Kidney glomerular epithelial cell (primary cell): ENCODE data around the gene LYVE1.
"Not testable (repeated sequence)": the region's sequence is repeated elsewhere in the genome, so short reads cannot be mapped to it uniquely, and the experiment has no call there.

Experiments
- DNase-seq: peaks from one replicate; lab custom pipeline; 2025; lab: John Stamatoyannopoulos, UW

The LYVE1 gene, protein sequence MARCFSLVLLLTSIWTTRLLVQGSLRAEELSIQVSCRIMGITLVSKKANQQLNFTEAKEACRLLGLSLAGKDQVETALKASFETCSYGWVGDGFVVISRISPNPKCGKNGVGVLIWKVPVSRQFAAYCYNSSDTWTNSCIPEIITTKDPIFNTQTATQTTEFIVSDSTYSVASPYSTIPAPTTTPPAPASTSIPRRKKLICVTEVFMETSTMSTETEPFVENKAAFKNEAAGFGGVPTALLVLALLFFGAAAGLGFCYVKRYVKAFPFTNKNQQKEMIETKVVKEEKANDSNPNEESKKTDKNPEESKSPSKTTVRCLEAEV

GRCh38 chr11:10568486-10568941 lies at the start of gene LYVE1:
TSS of gene LYVE1 (minus strand) at chr11:10568665. CDS start at chr11:10568532, 133 bp downstream.
- DNase-seq, result no peak

- DNase-seq, result no peak
These were observed 49.1 kb upstream of the LYVE1 start for GRCh38 chr11:10617551-10617950.

GRCh38 chr11:10611979-10612862 lies 43.8 kb upstream of the LYVE1 start:
- no peak for DNase-seq

GRCh38 chr11:10609636-10610035 lies 41.2 kb upstream of the LYVE1 start:
- DNase-seq, result no peak

DNA sequence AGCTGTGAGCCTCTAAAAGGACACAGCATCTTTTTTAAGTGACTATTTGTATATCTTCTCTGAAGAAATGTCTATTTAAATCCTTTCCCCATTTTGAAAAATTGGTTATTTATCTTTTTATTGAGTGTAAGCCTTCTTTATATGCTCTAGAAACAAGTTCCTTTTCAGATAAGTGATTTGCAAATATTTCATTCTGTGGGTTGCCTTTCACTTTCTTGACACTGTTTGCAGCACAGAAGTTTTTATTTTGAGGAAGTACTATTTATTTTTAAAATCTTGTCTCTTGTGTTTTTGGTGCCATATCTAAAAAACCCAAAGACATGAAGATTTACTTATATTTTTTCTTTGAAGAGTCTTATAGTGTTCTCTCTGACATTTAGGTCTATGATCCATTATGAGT lies 40.1 kb upstream of the LYVE1 start:
- no peak for DNase-seq

DNA sequence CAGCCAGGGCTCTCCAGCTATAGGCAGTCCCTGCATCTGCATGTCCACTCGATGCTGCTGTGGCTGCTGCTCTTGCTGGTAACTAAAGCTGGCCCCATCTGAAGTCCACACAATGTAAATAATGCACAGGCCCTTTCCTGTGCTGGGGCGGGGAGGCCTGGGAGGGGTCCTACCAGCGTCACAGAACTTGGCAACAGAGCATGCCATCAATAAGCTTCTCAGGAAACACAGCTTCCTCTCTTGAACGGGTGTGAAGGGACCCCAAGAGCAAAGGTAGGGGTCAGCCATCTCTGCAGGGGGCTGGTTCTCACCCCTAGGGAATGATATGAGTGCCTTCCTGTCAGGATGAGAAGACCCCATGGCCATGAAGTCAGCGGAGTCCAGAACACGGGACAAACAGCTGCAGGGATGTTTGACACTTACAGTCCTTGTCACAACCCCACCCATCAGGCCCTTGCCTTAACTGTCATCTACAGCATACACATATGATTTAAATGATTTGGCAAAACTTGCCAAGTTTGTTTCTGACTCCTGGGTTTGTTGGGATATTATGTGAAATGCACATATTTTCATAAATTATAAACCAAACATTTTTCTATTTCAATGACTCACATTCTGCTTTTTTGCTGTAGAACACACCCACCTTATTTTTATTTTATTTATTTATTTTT lies 39.1 kb upstream of the LYVE1 start:
- no peak for DNase-seq

DNA sequence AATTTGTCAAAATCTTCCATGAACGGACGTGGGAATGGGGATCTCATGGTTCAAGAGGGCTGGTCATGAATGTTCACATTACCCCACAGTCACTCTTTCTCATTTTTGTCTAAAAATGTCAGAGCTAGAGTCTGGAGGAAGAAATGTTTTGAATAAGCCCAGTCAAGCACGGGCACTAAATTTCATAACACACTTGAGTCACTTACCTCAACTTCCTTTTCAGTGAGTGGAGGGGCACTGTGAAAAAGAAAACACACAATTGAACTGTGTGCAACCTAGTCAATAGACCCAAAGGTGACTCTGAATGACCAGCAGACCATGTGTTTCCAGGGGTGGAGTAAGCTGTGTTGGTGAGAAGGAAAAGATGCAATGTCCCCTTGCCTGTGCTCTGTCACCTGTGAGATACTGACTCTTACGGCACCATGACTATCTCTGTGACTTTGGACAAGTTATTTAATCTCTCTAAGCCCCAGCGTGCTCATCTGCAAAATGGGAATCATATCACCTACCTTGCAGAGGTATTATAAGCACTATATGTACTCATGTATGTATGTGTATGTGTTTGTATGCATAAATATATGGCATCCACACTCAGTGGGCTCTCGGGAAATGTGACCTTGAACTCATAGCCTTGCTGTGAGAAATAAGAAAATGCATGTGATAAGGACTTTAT lies 38.2 kb upstream of the LYVE1 start:
- peak; percentile 21 for DNase-seq

- no peak for DNase-seq
These were observed 37.5 kb upstream of the LYVE1 start for GRCh38 chr11:10605941-10606381.

GRCh38 chr11:10604798-10605197 lies 36.3 kb upstream of the LYVE1 start:
- DNase-seq, result no peak

DNA sequence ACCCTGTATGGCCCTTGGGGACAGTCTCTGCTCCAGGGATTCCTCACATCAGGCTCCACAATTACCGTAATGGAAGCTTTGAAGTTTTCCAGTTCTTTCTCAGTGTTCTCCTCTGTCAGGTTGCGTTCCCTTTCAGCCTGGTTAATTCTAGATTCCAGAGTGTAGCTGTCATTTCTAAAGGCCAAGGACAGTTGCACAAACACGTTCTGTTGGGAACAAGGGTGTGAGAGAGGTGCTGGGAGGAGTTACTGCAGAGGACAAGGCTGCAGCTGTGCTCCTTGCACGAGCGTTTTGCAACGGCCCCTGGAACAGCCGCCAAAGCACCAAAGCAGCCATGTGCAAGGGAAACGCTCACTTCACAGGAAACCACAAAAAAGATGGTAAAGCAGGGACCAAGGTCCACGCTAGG lies 35.9 kb upstream of the LYVE1 start:
- DNase-seq, result no peak

DNA sequence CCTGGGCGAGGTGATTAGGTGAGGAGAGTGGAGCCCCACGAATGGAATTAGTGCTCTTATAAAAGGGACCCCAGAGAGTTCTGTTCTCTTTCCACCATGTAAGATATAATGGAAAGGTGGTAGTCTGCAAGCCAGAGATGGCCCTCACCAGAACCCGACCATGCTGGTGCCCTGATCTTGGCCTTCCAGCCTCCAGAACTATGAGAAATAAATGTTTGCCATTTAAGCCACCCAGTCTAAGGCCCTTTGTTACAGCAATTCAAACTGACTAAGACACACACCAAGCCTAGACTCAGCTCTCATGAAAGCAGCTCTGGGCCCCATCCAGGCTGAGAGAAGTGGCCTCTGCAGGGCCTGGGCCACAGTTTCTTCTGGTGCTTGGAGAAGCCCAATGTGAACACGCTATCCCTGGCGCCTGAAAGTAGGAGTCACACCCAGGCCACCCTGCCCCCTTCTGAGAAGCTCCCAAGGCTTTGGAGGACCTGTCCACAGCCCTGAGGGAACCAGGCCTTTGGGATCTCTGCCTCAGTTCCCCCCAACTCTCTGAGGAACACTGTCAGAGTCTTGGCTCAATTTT lies 35.3 kb upstream of the LYVE1 start:
- DNase-seq, result no peak

DNA sequence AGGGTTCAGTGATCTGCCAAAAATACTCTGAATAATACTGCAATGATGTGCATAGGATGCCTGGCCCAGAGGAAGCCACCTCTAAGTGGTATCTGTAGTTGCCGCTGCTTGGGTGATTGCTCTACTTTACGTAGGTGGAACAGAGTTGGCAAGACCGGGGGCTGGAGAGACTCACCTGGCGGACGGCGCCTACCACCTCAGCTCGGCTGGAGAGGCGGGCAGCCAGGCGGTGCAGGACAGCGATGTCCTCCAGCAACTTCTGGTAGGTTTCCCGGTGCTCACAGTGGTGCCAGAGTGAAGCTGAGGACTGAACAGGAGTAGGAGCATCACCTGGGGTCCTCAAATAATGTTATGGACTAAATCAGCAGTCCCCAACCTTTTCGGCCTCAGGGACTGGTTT lies 34.5 kb upstream of the LYVE1 start:
- DNase-seq, result no peak

DNA sequence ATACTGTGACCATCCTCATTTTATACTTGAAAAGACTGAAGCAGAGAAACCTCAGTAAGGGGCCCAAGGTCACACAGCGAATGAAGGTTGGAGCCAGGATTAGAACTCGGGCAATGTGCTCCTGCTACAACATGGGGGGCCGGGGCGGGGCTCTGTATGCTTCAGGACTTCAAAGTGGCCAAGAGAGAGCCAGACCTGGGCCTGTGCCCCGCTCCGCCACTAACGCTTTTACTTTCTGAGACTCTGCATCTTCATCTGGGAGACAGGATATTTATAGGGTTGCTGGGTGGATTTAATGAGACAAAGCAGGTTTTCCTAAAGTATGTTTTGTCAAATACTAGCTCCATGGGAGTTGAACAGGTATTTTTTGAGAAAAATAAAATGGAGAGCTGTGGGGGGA lies 33.9 kb upstream of the LYVE1 start:
- DNase-seq, result no peak

GRCh38 chr11:10601837-10602236 lies 33.4 kb upstream of the LYVE1 start:
- no peak for DNase-seq

DNA sequence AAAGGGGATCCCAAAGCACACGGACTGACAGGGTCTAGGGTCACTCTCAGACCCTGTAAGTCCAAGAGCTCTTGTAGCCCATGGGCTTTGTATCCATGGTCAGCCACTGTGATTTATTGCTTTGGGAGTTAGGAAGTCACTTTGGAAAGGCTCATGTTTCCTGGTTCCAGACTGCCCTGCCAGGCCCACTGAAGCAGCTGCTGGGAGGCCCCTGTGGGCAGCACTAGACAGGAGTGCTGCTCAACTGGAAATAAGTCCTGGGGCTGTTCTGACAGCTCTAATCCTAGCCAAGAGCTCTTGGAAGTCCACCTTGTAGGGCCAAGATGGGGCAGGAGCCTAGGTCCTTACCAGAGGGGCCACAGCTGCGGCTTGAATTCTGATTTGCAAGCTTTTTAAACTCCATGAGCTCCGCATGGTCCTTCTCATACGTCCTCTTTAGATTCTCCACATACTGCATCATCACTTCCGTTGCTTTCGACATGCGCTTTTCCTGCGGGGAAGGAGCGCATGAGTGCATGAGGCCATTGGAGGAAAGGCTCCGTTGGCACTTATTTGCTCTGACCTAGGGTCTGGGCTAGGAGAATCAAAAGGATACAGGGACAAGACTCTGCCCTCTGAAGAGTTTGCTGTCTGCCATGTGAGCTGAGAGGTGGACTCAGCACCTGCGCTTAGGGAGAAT lies 32.2 kb upstream of the LYVE1 start:
- DNase-seq, result no peak

GRCh38 chr11:10599388-10600175 lies 31.1 kb upstream of the LYVE1 start:
- no peak for DNase-seq

DNA sequence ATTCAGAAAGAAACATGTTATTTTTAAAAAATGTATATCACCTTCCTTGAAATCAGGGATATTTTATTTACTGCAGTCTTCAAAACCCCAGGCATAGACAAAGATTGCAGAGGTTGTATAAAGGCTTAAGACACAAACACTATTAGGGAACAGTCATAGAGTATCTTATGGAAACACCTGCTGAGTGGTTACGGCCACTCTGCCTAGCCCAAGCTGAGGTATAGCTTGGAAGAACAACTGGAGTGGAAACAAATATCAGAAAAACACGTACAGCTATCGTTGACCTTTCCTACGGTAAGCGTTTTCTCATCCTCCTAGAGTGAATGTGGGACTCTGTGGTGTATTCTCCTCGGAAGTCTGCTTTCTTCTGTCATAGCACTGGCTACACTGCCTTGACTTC lies 30.4 kb upstream of the LYVE1 start:
- DNase-seq, result no peak

- DNase-seq, result no peak
These were observed 29.4 kb upstream of the LYVE1 start for GRCh38 chr11:10597877-10598351.

DNA sequence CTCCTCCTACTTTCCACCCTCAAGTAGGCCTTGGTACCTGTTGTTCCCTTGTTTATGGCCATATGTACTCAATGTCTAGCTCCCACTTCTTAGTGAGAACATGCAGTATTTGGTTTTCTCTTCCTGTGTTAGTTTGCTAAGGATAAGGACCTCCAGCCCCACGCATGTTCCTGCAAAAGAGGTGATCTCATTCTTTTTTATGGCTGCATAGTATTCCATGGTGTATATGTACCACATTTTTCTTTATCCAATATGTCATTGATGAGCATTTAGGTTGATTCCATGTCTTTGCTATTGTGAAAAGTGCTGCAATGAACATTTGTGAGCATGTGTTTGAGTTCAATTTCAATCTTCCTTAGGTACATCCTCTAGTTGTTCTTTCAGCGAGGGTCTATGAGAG lies 27.4 kb upstream of the LYVE1 start:
- not testable (repeated sequence) for DNase-seq

DNA sequence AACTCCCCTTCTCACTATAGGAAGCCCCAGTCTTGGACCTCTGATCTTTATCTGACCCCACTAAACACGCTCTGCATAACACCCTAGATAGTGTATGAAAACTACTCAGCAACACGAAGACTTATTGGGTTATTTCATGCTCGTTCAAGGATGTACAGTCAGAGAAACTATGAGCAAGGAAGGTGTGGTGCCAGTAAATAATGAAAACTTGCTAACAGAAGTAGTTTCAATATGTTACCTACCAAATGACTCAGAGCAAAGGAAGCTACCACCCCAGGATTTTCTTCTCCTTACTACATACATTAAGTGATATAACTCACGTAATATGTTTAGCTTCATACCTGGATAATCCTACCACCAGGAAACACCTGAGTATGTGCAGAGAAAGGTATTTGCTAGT lies 25.9 kb upstream of the LYVE1 start:
- peak; percentile 61 for DNase-seq
